ENCODE data around the gene DESI2. TPM values are rescaled to one million over a fixed set of nuclear protein-coding genes. Genes with fewer than 3 reads are reported as not detected.
A peak's percentile ranks its signal among the peaks of the same experiment; 100 is the strongest.

The DESI2 gene
- total and polyA plus RNA-seq, 2 experiments from 2014 or later: 33.0 to 43.3 TPM

- TF ChIP-seq CTCF (IDR thresholded peaks at IDR 0.05; ENCODE audit: low read depth, low read length): no peak
- Histone ChIP-seq H3K27me3 (peaks cover 23% of the 10 kb centered on the region), H3K4me3 (no peak overlapping the region), H3K4me1 (ENCODE audit: low read depth) (no peaks in the 10 kb centered on the region), H3K36me3 (no peaks in the 10 kb centered on the region), H3K9me3 (ENCODE audit: low read depth) (no peaks in the 10 kb centered on the region), H3K27ac (no peak overlapping the region)
- DNase-seq (ENCODE audit: low read depth in 1 of 2, low spot score in 1 of 2): no peak
Measured at GRCh38 chr1:244727871-244728474, 75.0 kb downstream of the DESI2 start.

- peak; percentile 45 to 73 for DNase-seq (ENCODE audit: low read depth in 1 of 2, low spot score in 1 of 2)
- Histone ChIP-seq H3K4me3 (peak overlapping the region; percentile 25), H3K36me3 (no peaks in the 10 kb centered on the region), H3K27ac (no peak overlapping the region), H3K27me3 (peaks cover 23% of the 10 kb centered on the region), H3K4me1 (ENCODE audit: low read depth) (no peaks in the 10 kb centered on the region), H3K9me3 (ENCODE audit: low read depth) (no peaks in the 10 kb centered on the region)
- TF ChIP-seq CTCF (IDR thresholded peaks at IDR 0.05; ENCODE audit: low read depth, low read length): no peak
Measured at GRCh38 chr1:244730153-244730933, 77.4 kb downstream of the DESI2 start.

GRCh38 chr1:244730934-244731434, 78.1 kb downstream of the DESI2 start:
- DNase-seq (ENCODE audit: low read depth in 1 of 2, low spot score in 1 of 2): no peak
- peaks cover 23% of the 10 kb centered on the region for H3K27me3 ChIP-seq
- no peak for TF ChIP-seq CTCF (IDR thresholded peaks at IDR 0.05; ENCODE audit: low read depth, low read length)
- H3K36me3 ChIP-seq: no peaks in the 10 kb centered on the region
- H3K27ac ChIP-seq: no peak overlapping the region
- H3K9me3 ChIP-seq (ENCODE audit: low read depth): no peaks in the 10 kb centered on the region
- H3K4me3 ChIP-seq: peak overlapping the region; percentile 25
- no peaks in the 10 kb centered on the region for H3K4me1 ChIP-seq (ENCODE audit: low read depth)

GRCh38 chr1:244731651-244732050, 78.7 kb downstream of the DESI2 start:
- no peak for TF ChIP-seq CTCF (IDR thresholded peaks at IDR 0.05; ENCODE audit: low read depth, low read length)
- Histone ChIP-seq H3K4me3 (no peak overlapping the region), H3K27ac (no peak overlapping the region), H3K27me3 (peaks cover 23% of the 10 kb centered on the region), H3K9me3 (ENCODE audit: low read depth) (no peaks in the 10 kb centered on the region), H3K36me3 (no peaks in the 10 kb centered on the region), H3K4me1 (ENCODE audit: low read depth) (no peaks in the 10 kb centered on the region)
- DNase-seq (ENCODE audit: low read depth in 1 of 2, low spot score in 1 of 2): no peak

- Histone ChIP-seq H3K9me3 (ENCODE audit: low read depth) (no peaks in the 10 kb centered on the region), H3K4me3 (no peak overlapping the region), H3K27me3 (peaks cover 23% of the 10 kb centered on the region), H3K27ac (no peak overlapping the region), H3K36me3 (no peaks in the 10 kb centered on the region), H3K4me1 (ENCODE audit: low read depth) (no peaks in the 10 kb centered on the region)
- no peak for TF ChIP-seq CTCF (IDR thresholded peaks at IDR 0.05; ENCODE audit: low read depth, low read length)
- no peak for DNase-seq (ENCODE audit: low read depth in 1 of 2, low spot score in 1 of 2)
Measured at GRCh38 chr1:244732851-244733450, 80.0 kb downstream of the DESI2 start.

Data from cardiac muscle cell (in vitro differentiated cells and primary cell).